GM19043 (cell line): ENCODE measurements around the gene SLC24A4.

Source experiments
- ATAC-seq: cut with Tn5 transposase; IDR thresholded peaks from one replicate; pipeline ENCODE4 v1.9.1; 2021; ENCODE audit warnings: low read depth; ENCODE audit not compliant: unreplicated experiment

SLC24A4 gene

GRCh38 chr14:92471919-92472318 is 149.0 kb downstream of the SLC24A4 start:
- no peak for ATAC-seq

- ATAC-seq, result no peak
Observed at GRCh38 chr14:92472860-92473259, 149.9 kb downstream of the SLC24A4 start.

- ATAC-seq, result no peak
Observed at GRCh38 chr14:92473261-92473968, 150.4 kb downstream of the SLC24A4 start.

- no peak for ATAC-seq
Observed at GRCh38 chr14:92473969-92474535, 151.1 kb downstream of the SLC24A4 start.

- ATAC-seq, result no peak
Observed at GRCh38 chr14:92475037-92475436, 152.1 kb downstream of the SLC24A4 start.

- no peak for ATAC-seq
Observed at GRCh38 chr14:92475451-92476187, 152.7 kb downstream of the SLC24A4 start.

- ATAC-seq, result no peak
Observed at GRCh38 chr14:92480856-92481255, 157.9 kb downstream of the SLC24A4 start.

GRCh38 chr14:92481386-92481785 is 158.4 kb downstream of the SLC24A4 start:
- ATAC-seq, result no peak

GRCh38 chr14:92481811-92482555 is 159.0 kb downstream of the SLC24A4 start:
- ATAC-seq, result no peak

- no peak for ATAC-seq
Observed at GRCh38 chr14:92482621-92483319, 159.8 kb downstream of the SLC24A4 start.

- ATAC-seq, result no peak
Observed at GRCh38 chr14:92484132-92484823, 161.3 kb downstream of the SLC24A4 start.

GRCh38 chr14:92486881-92487280 is 163.9 kb downstream of the SLC24A4 start:
- no peak for ATAC-seq

GRCh38 chr14:92487513-92488133 is 164.7 kb downstream of the SLC24A4 start:
- no peak for ATAC-seq

GRCh38 chr14:92489394-92490238 is 166.7 kb downstream of the SLC24A4 start:
- ATAC-seq, result no peak

- no peak for ATAC-seq
Observed at GRCh38 chr14:92490239-92490959, 167.4 kb downstream of the SLC24A4 start.

- no peak for ATAC-seq
Observed at GRCh38 chr14:92491782-92492181, 168.8 kb downstream of the SLC24A4 start.

GRCh38 chr14:92492258-92492657 is 169.3 kb downstream of the SLC24A4 start:
- no peak for ATAC-seq

- ATAC-seq, result no peak
Observed at GRCh38 chr14:92493024-92493423, 170.1 kb downstream of the SLC24A4 start.
